Neuronal stem cell (in vitro differentiated cells): ENCODE measurements around the gene UBE3D.

Experiments used
- DNase-seq: peaks from one replicate; pipeline ENCODE4 v3.0.0-alpha.2; 2013; ENCODE audit warnings: low spot score
- H2AFZ ChIP-seq: one replicate; pipeline ENCODE4 v1.6.1; 2013; ENCODE audit warnings: mild to moderate bottlenecking, low read length, inconsistent platforms
- H2AK5ac ChIP-seq: 2 replicates; pipeline ENCODE4 v1.6.1; 2013; ENCODE audit warnings: low read depth, mild to moderate bottlenecking, inconsistent platforms, low read length, moderate library complexity, mixed read lengths
- H2BK120ac ChIP-seq: 2 replicates; pipeline ENCODE4 v1.6.1; 2013; ENCODE audit warnings: low read depth, mild to moderate bottlenecking, inconsistent platforms, low read length, moderate library complexity, mixed read lengths
- H2BK12ac ChIP-seq: one replicate; pipeline ENCODE4 v1.6.1; 2013; ENCODE audit warnings: low read length, inconsistent platforms
- H2BK15ac ChIP-seq: 2 replicates; pipeline ENCODE4 v1.6.1; 2013; ENCODE audit warnings: mild to moderate bottlenecking, low read length, inconsistent platforms, mixed read lengths
- H2BK5ac ChIP-seq: one replicate; pipeline ENCODE4 v1.6.1; 2013; ENCODE audit warnings: inconsistent platforms, mild to moderate bottlenecking, low read length, moderate library complexity
- H3K14ac ChIP-seq: one replicate; pipeline ENCODE4 v1.6.1; 2013; ENCODE audit warnings: low read length, inconsistent platforms
- H3K18ac ChIP-seq: 2 replicates; pipeline ENCODE4 v1.6.1; 2013; ENCODE audit warnings: low read length, inconsistent platforms
- H3K23ac ChIP-seq: 2 replicates; pipeline ENCODE4 v1.6.1; 2013; ENCODE audit warnings: low read depth, mild to moderate bottlenecking, mixed read lengths, low read length, inconsistent platforms; ENCODE audit not compliant: poor library complexity
- H3K27ac ChIP-seq: replicated peaks from 3 replicates; pipeline ENCODE4 v1.5.1; 2013; ENCODE audit warnings: low read length, inconsistent platforms
- H3K27me3 ChIP-seq, 3 experiments: 2 replicates each; pipeline ENCODE4 v1.6.1; 2013; ENCODE audit warnings: low read length in 3 of 3, mild to moderate bottlenecking in 2 of 3, inconsistent platforms in 1 of 3, low read depth in 1 of 3, mixed read lengths in 1 of 3, moderate library complexity in 1 of 3; ENCODE audit not compliant: control insufficient read depth in 3 of 3, insufficient read depth in 3 of 3
- H3K36me3 ChIP-seq, 2 donors: replicated peaks in 1 of 2; 2 replicates each; pipeline ENCODE4 v1.6.1; 2013; ENCODE audit warnings: low read length in 2 of 2; ENCODE audit not compliant: control insufficient read depth in 2 of 2, insufficient read depth in 2 of 2
- H3K4ac ChIP-seq: 2 replicates; pipeline ENCODE4 v1.6.1; 2013; ENCODE audit warnings: inconsistent platforms, mild to moderate bottlenecking, low read length, moderate library complexity
- H3K4me1 ChIP-seq, 2 donors: 1 replicate in 1 of 2; 2 replicates in 1 of 2; pipeline ENCODE4 v1.6.1; 2013; ENCODE audit warnings: low read length in 2 of 2, low read depth in 1 of 2; ENCODE audit not compliant: control insufficient read depth in 2 of 2, insufficient read depth in 1 of 2
- H3K4me2 ChIP-seq: one replicate; pipeline ENCODE4 v1.6.1; 2013; ENCODE audit warnings: mild to moderate bottlenecking, low read length, inconsistent platforms; ENCODE audit not compliant: insufficient read depth, poor library complexity, severe bottlenecking
- H3K4me3 ChIP-seq, 2 donors: 2 replicates each; pipeline ENCODE4 v1.5.1; 2013; ENCODE audit warnings: low read length in 2 of 2, mild to moderate bottlenecking in 2 of 2, inconsistent platforms in 1 of 2, moderate library complexity in 1 of 2
- H3K79me1 ChIP-seq: one replicate; pipeline ENCODE4 v1.6.1; 2013; ENCODE audit warnings: low read depth, mild to moderate bottlenecking, inconsistent platforms, low read length, moderate library complexity
- H3K9ac ChIP-seq: one replicate; pipeline ENCODE4 v1.6.1; 2013; ENCODE audit warnings: mild to moderate bottlenecking, low read depth, low read length, inconsistent platforms; ENCODE audit not compliant: poor library complexity
- H3K9me3 ChIP-seq, 2 donors: replicated peaks in 1 of 2; 2 replicates each; pipeline versions ENCODE3 to v1.6.1; 2013; ENCODE audit warnings: low read length in 2 of 2, mild to moderate bottlenecking in 2 of 2, inconsistent platforms in 1 of 2, low read depth in 1 of 2, mixed read lengths in 1 of 2, moderate library complexity in 1 of 2; ENCODE audit not compliant: control insufficient read depth in 2 of 2, insufficient read depth in 1 of 2
- H4K8ac ChIP-seq: one replicate; pipeline ENCODE4 v1.6.1; 2013; ENCODE audit warnings: low read depth, mild to moderate bottlenecking, inconsistent platforms, low read length, moderate library complexity
- H4K91ac ChIP-seq: one replicate; pipeline ENCODE4 v1.6.1; 2013; ENCODE audit warnings: low read length, low read depth, mild to moderate bottlenecking, inconsistent platforms; ENCODE audit not compliant: poor library complexity
- WGBS, 2 donors: extraction: QIAGEN DNeasy Blood & Tissue Kit; methylation state at CpG; one replicate each; pipeline ENCODE4 v1.1.7; 2013; ENCODE audit warnings: missing lambda C conversion rate in 2 of 2, mixed read lengths in 1 of 2; ENCODE audit not compliant: insufficient read length in 2 of 2, insufficient replicate concordance in 1 of 2; ENCODE audit errors: extremely low coverage in 2 of 2; 5-methylcytosine and 5-hydroxymethylcytosine counted together

UBE3D gene

GRCh38 chr6:83098589-83098988 lies 32.9 kb upstream of the UBE3D start:
- peaks cover 0 to 8% of the 10 kb centered on the region in 2 donors for H3K36me3 ChIP-seq
- no peak overlapping the region for H4K91ac ChIP-seq
- H3K27ac ChIP-seq, result no peak overlapping the region
- no peak overlapping the region for H2BK12ac ChIP-seq
- no peak overlapping the region for H2AFZ ChIP-seq
- H2BK120ac ChIP-seq, result no peak overlapping the region
- H3K4me1 ChIP-seq, result no peaks in the 10 kb centered on the region
- H3K9ac ChIP-seq, result no peak overlapping the region
- DNase-seq, result no peak
- no peak overlapping the region for H3K4me3 ChIP-seq
- H2AK5ac ChIP-seq, result no peak overlapping the region
- no peak overlapping the region for H3K4me2 ChIP-seq
- no peak overlapping the region for H3K18ac ChIP-seq
- no peaks in the 10 kb centered on the region for H3K9me3 ChIP-seq
- no peak overlapping the region for H3K14ac ChIP-seq
- H3K27me3 ChIP-seq, result no peaks in the 10 kb centered on the region
- H4K8ac ChIP-seq, result no peak overlapping the region
- H2BK15ac ChIP-seq, result no peak overlapping the region
- H3K23ac ChIP-seq, result no peak overlapping the region
- H2BK5ac ChIP-seq, result no peak overlapping the region
- no peaks in the 10 kb centered on the region for H3K79me1 ChIP-seq
- H3K4ac ChIP-seq, result no peak overlapping the region
- no CpG with 5 or more reads among the region's 3 CpGs for WGBS, 2 donors

GRCh38 chr6:83097675-83098074 lies 32.0 kb upstream of the UBE3D start:
- H3K4me3 ChIP-seq, result no peak overlapping the region

GRCh38 chr6:83097204-83097603 lies 31.6 kb upstream of the UBE3D start:
- Histone ChIP-seq H3K18ac (no peak overlapping the region), H2BK12ac (no peak overlapping the region), H2AK5ac (no peak overlapping the region), H4K91ac (no peak overlapping the region), H3K27me3 (no peaks in the 10 kb centered on the region), H3K27ac (no peak overlapping the region), H2BK5ac (no peak overlapping the region), H3K4me1 (no peaks in the 10 kb centered on the region), H3K4me3 (no peak overlapping the region), H3K23ac (no peak overlapping the region), H4K8ac (no peak overlapping the region), H3K4ac (no peak overlapping the region), H3K36me3 (peaks cover 0 to 4% of the 10 kb centered on the region in 2 donors), H3K4me2 (no peak overlapping the region), H2AFZ (no peak overlapping the region), H3K14ac (no peak overlapping the region), H2BK120ac (no peak overlapping the region), H2BK15ac (no peak overlapping the region), H3K9ac (no peak overlapping the region), H3K79me1 (no peaks in the 10 kb centered on the region), H3K9me3 (no peaks in the 10 kb centered on the region)
- DNase-seq, result no peak
- no CpG with 5 or more reads among the region's 2 CpGs for WGBS, 2 donors

More at GRCh38 chr6:83097675-83098074, 32.0 kb upstream of the UBE3D start:
- H3K4me1 ChIP-seq, result no peaks in the 10 kb centered on the region
- H3K4ac ChIP-seq, result no peak overlapping the region
- H3K36me3 ChIP-seq, result peaks cover 0 to 8% of the 10 kb centered on the region in 2 donors
- H3K79me1 ChIP-seq, result no peaks in the 10 kb centered on the region
- H2BK120ac ChIP-seq, result no peak overlapping the region
- H3K27ac ChIP-seq, result no peak overlapping the region
- no peak for DNase-seq
- no peak overlapping the region for H3K14ac ChIP-seq
- H2BK12ac ChIP-seq, result no peak overlapping the region
- WGBS, 2 donors, result no CpG with 5 or more reads among the region's 1 CpG
- H2BK5ac ChIP-seq, result no peak overlapping the region
- no peak overlapping the region for H3K23ac ChIP-seq
- H3K18ac ChIP-seq, result no peak overlapping the region
- H2AK5ac ChIP-seq, result no peak overlapping the region
- H3K9me3 ChIP-seq, result no peaks in the 10 kb centered on the region
- no peak overlapping the region for H2BK15ac ChIP-seq
- H3K4me2 ChIP-seq, result no peak overlapping the region
- no peak overlapping the region for H3K9ac ChIP-seq
- no peak overlapping the region for H4K8ac ChIP-seq
- no peak overlapping the region for H4K91ac ChIP-seq
- no peaks in the 10 kb centered on the region for H3K27me3 ChIP-seq
- no peak overlapping the region for H2AFZ ChIP-seq

- Histone ChIP-seq H3K9me3 (no peaks in the 10 kb centered on the region), H3K27ac (no peak overlapping the region), H2BK5ac (no peak overlapping the region), H3K9ac (no peak overlapping the region), H3K27me3 (no peaks in the 10 kb centered on the region), H3K36me3 (peaks cover 0 to 3% of the 10 kb centered on the region in 2 donors), H3K18ac (no peak overlapping the region), H3K23ac (no peak overlapping the region), H2AK5ac (no peak overlapping the region), H3K79me1 (no peaks in the 10 kb centered on the region), H2AFZ (no peak overlapping the region), H3K4me1 (no peaks in the 10 kb centered on the region), H2BK15ac (no peak overlapping the region), H2BK120ac (no peak overlapping the region), H3K4me3 (no peak overlapping the region), H4K91ac (no peak overlapping the region), H3K4ac (no peak overlapping the region), H3K4me2 (no peak overlapping the region), H4K8ac (no peak overlapping the region), H2BK12ac (no peak overlapping the region), H3K14ac (no peak overlapping the region)
- WGBS, 2 donors, result no CpG with 5 or more reads among the region's 2 CpGs
- DNase-seq, result no peak
Measured at GRCh38 chr6:83096791-83097190, 31.1 kb upstream of the UBE3D start.
